ENCODE results near the gene KLRF1. TPM values are rescaled to one million over a fixed set of nuclear protein-coding genes. Genes with fewer than 3 reads are reported as not detected.

Gene KLRF1
- under 1 TPM in 1 of 2 experiments, not detected in 1; 0.42 TPM for total RNA-seq

- H3K36me3 Mint-ChIP-seq (ENCODE audit: low read depth): peaks cover 7% of the 10 kb centered on the region
- POLR2A ChIA-PET: no interaction called here
- CTCF ChIA-PET: interaction anchor here (1.4 kb wide), 1 partner anchor 12 kb away, joined by 5 read pairs; no protein-coding TSS in a partner anchor
- DNase-seq (no peak), ATAC-seq (no peak)
- peaks cover 5% of the 10 kb centered on the region for H3K9me3 Mint-ChIP-seq (ENCODE audit: insufficient read depth)
- peaks cover 11% of the 10 kb centered on the region for H3K27me3 Mint-ChIP-seq (ENCODE audit: low read depth)
- H3K4me1 Mint-ChIP-seq (ENCODE audit: low read depth): no peaks in the 10 kb centered on the region
- no peak within 1 kb of the TSS for H3K27ac Mint-ChIP-seq
- H3K4me3 Mint-ChIP-seq: no peak within 1 kb of the TSS
Measured at GRCh38 chr12:9827209-9827888, at the start of gene KLRF1. Gene KLRF1, plus strand, starts transcription at chr12:9827481. Its CDS starts 64 bp downstream, at chr12:9827545.

- peaks cover 74% of the 10 kb centered on the region for H3K4me1 Mint-ChIP-seq (ENCODE audit: low read depth)
- POLR2A ChIA-PET: interaction anchor here (1.4 kb wide), 1 partner anchor 21 kb away, joined by 4 read pairs; no protein-coding TSS in a partner anchor
- no peak overlapping the region for H3K27ac Mint-ChIP-seq
- no peaks in the 10 kb centered on the region for H3K27me3 Mint-ChIP-seq (ENCODE audit: low read depth)
- peaks cover 5% of the 10 kb centered on the region for H3K9me3 Mint-ChIP-seq (ENCODE audit: insufficient read depth)
- no peak for DNase-seq
- H3K4me3 Mint-ChIP-seq: no peak overlapping the region
- ATAC-seq: no peak
- CTCF ChIA-PET: interaction anchor here (4.1 kb wide), 1 partner anchor 10 kb away, joined by 18 read pairs; no protein-coding TSS in a partner anchor
- H3K36me3 Mint-ChIP-seq (ENCODE audit: low read depth): peaks cover 37% of the 10 kb centered on the region
Measured at GRCh38 chr12:9779209-9779608, 48.1 kb upstream of the KLRF1 start.

DNA sequence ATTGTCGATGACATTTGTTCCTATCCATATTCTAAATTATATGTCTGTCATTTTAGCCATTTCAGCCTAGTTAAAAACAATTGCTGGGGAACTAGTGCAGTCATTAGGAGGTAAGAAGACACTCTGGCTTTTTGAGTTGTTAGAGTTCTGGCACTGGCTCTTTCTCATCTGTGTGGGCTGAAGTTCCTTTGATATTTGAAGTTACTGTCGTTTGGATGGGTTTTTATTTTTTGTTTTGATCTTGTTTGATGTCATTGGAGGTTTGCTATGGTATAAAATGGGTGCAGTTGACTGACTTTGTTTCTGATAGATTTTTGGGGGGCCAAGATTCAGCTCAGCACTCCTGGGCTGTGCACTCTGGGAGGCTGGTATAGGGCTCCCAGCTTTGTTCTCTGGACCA, 45.9 kb upstream of the KLRF1 start:
- POLR2A ChIA-PET: interaction anchor here (1.2 to 1.3 kb wide), 2 partner anchors 13 to 23 kb away, joined by 3 to 4 read pairs; no protein-coding TSS in a partner anchor
- no peak for ATAC-seq
- peak overlapping the region; percentile 17 for H3K27ac Mint-ChIP-seq

DNA sequence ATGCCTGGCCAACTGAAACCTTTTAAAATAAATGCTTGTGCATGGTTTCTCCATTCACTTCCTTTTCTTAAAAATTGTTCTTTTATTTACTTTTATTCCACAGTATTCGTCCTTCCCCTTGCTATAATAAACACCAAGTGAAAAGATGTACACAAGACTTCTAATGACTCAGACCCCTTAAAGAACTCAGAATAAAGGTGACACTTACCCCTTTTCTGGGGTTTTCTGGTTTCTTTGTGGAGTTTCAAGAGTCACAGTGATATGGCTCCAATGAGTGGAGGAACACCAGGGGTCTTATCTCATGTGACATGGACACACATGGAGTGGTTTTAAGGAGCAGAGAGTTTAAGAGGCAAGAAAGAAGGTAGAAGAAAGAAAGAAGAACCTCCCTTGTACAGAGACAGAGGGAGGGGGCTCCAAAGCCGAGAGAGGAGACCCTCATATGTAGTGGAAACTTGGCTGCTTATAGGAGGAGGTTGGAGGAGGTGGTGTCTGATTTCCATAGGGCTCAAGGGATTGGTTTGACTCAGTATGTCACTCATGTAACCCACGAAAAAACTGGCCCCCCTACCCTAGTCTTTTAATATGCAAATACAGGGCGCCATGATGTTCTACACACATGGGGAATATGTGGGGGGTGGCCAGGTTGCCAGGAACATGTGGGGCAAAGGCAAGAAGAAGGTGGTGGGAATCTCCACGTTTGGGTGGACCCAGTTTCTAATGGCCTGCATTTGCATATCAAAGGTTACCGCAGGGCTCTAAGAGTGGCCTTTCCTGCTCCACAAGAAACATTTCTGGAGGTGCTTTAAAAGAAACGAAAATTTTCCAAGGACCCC, 44.5 kb upstream of the KLRF1 start:
- H3K36me3 Mint-ChIP-seq (ENCODE audit: low read depth): peaks cover 32% of the 10 kb centered on the region
- ATAC-seq: no peak
- H3K9me3 Mint-ChIP-seq (ENCODE audit: insufficient read depth): peaks cover 5% of the 10 kb centered on the region
- CTCF ChIA-PET: interaction anchor here (0.6 to 1.7 kb wide), 2 partner anchors 8 to 14 kb away, joined by 3 read pairs; no protein-coding TSS in a partner anchor
- DNase-seq: no peak
- H3K27ac Mint-ChIP-seq: no peak overlapping the region
- peaks cover 62% of the 10 kb centered on the region for H3K4me1 Mint-ChIP-seq (ENCODE audit: low read depth)
- H3K4me3 Mint-ChIP-seq: no peak overlapping the region
- H3K27me3 Mint-ChIP-seq (ENCODE audit: low read depth): no peaks in the 10 kb centered on the region
- POLR2A ChIA-PET: no interaction called here

More for the DNA sequence above, 45.9 kb upstream of the KLRF1 start:
- H3K4me3 Mint-ChIP-seq: no peak overlapping the region
- peaks cover 5% of the 10 kb centered on the region for H3K9me3 Mint-ChIP-seq (ENCODE audit: insufficient read depth)
- CTCF ChIA-PET: interaction anchor here (1.1 to 4.1 kb wide), 5 partner anchors 10 to 33 kb away, joined by 3 to 18 read pairs (median 4); no protein-coding TSS in a partner anchor
- H3K4me1 Mint-ChIP-seq (ENCODE audit: low read depth): peaks cover 62% of the 10 kb centered on the region
- DNase-seq: no peak
- peaks cover 32% of the 10 kb centered on the region for H3K36me3 Mint-ChIP-seq (ENCODE audit: low read depth)
- no peaks in the 10 kb centered on the region for H3K27me3 Mint-ChIP-seq (ENCODE audit: low read depth)

- Mint-ChIP-seq H3K36me3 (ENCODE audit: low read depth) (peaks cover 25% of the 10 kb centered on the region), H3K9me3 (ENCODE audit: insufficient read depth) (peaks cover 5% of the 10 kb centered on the region), H3K27me3 (ENCODE audit: low read depth) (no peaks in the 10 kb centered on the region), H3K4me3 (no peak overlapping the region), H3K4me1 (ENCODE audit: low read depth) (peaks cover 53% of the 10 kb centered on the region), H3K27ac (no peak overlapping the region)
- ChIA-PET POLR2A (interaction anchor here (0.6 to 1.8 kb wide), 3 partner anchors 23 to 137 kb away, joined by 3 to 9 read pairs (median 4); no protein-coding TSS in a partner anchor), CTCF (interaction anchor here (0.9 to 1.6 kb wide), 3 partner anchors 9 to 76 kb away, joined by 3 to 5 read pairs (median 3); no protein-coding TSS in a partner anchor)
- DNase-seq (no peak), ATAC-seq (no peak)
Measured at GRCh38 chr12:9784326-9784725, 43.0 kb upstream of the KLRF1 start.

DNA sequence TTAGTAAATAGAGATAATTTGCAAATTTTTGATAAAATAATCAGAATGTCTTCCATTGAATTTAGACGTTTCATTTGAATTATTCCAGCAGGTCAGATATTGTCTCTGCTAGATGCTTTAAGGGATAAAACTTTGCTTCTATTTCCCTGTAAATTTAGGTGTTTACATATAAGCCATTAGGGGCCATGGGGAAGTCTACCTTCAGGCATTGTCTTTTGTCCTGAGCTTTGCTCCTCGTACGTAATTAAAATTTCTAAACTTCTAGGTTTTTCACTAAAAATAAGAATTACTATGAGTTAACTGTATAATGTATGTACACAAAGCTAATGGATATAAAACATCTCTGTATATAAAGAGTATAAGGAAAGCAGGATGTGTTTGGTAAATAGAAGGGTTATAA, 42.5 kb upstream of the KLRF1 start:
- ChIA-PET POLR2A (interaction anchor here (1.0 to 1.8 kb wide), 2 partner anchors 24 to 27 kb away, joined by 4 to 9 read pairs; no protein-coding TSS in a partner anchor), CTCF (interaction anchor here (0.9 to 1.6 kb wide), 3 partner anchors 10 to 77 kb away, joined by 3 to 5 read pairs (median 3); no protein-coding TSS in a partner anchor)
- no peak for ATAC-seq
- Mint-ChIP-seq H3K9me3 (ENCODE audit: insufficient read depth) (peaks cover 6% of the 10 kb centered on the region), H3K36me3 (ENCODE audit: low read depth) (peaks cover 24% of the 10 kb centered on the region), H3K27ac (no peak overlapping the region), H3K4me1 (ENCODE audit: low read depth) (peaks cover 48% of the 10 kb centered on the region), H3K4me3 (no peak overlapping the region), H3K27me3 (ENCODE audit: low read depth) (no peaks in the 10 kb centered on the region)
- DNase-seq: no peak

- peak overlapping the region; percentile 84 for H3K27ac Mint-ChIP-seq
Measured at GRCh38 chr12:9786726-9787717, 40.3 kb upstream of the KLRF1 start.

DNA sequence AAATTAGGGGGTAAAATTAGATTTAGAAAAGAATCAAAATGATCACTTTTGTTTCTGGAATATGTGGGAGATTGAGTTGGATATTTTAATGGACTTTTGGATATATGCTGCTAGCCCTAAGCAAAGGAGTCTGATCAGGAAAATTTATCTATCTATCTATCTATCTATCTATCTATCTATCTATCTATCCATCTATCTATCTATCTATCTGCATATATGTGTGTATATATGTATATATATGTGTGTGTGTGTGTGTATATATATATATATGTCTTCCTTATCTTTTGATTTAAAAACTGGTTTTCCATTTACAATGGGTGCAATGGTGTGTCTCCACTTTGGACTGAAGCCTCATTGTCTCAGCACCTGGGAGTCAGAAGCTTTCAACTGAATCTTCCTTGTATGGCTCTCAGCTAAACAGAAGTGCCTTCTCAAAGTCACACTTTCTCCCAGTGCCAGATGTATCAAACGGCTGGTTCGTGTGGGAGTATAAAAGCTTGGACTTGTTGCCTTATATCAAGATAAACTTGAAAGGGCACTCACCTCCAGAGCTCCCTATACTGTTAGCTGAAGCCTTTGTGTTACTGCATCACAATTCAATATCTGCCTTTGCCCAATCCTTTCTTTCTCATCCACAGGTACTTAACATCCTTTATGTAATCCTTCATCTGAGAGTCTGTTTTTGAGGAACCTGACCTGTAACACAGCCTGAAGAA, 34.9 kb upstream of the KLRF1 start:
- Mint-ChIP-seq H3K9me3 (ENCODE audit: insufficient read depth) (peaks cover 13% of the 10 kb centered on the region), H3K27me3 (ENCODE audit: low read depth) (no peaks in the 10 kb centered on the region), H3K4me3 (no peak overlapping the region), H3K4me1 (ENCODE audit: low read depth) (peaks cover 70% of the 10 kb centered on the region), H3K27ac (no peak overlapping the region), H3K36me3 (ENCODE audit: low read depth) (peaks cover 31% of the 10 kb centered on the region)
- ATAC-seq (no peak), DNase-seq (no peak)
- POLR2A ChIA-PET: interaction anchor here (9.4 kb wide), 1 partner anchor 37 kb away, joined by 494 read pairs; the partner anchor contains the start of gene CD69
- CTCF ChIA-PET: interaction anchor here (0.8 to 1.7 kb wide), 6 partner anchors 22 to 50 kb away, joined by 3 to 8 read pairs (median 3); partner anchors contain the start of gene CD69

More at GRCh38 chr12:9786726-9787717, 40.3 kb upstream of the KLRF1 start:
- POLR2A ChIA-PET: no interaction called here
- Mint-ChIP-seq H3K4me3 (peak overlapping the region; percentile 67), H3K9me3 (ENCODE audit: insufficient read depth) (peaks cover 17% of the 10 kb centered on the region), H3K4me1 (ENCODE audit: low read depth) (peaks cover 43% of the 10 kb centered on the region), H3K36me3 (ENCODE audit: low read depth) (peaks cover 30% of the 10 kb centered on the region), H3K27me3 (ENCODE audit: low read depth) (no peaks in the 10 kb centered on the region)
- DNase-seq (no peak), ATAC-seq (peak; percentile 20)
- CTCF ChIA-PET: no interaction called here

DNA sequence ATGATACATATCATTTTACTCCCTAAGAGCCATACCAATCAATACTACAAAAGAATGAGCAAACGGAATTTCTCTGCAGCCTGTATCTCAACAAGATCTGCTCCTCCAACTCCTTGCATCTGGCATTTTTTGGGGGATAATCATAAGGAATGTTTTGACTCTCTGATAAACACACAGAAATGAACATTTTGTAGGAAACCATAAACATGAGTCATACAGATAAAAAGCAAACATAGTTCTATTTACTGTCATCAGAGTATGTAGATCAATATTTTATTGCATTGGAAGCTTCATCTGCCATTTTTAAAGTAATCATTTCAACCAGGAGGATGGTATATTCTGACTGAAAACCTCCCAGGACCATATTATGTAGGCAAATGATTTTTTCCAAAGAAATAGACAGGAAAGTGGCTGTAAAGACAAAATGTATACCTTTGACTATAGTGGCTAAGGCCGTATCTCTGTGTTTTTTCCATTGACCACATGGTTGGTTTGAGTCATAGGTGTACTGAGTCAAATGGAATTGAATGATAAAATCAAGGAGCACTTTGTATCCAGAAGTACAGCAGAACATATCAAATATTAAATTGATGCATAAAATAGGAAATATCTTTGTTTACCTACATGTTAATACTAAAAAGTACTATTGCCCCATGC, 34.2 kb upstream of the KLRF1 start:
- H3K27ac Mint-ChIP-seq: peak overlapping the region; percentile 86
- peak overlapping the region; percentile 67 for H3K4me3 Mint-ChIP-seq
- H3K4me1 Mint-ChIP-seq (ENCODE audit: low read depth): peaks cover 67% of the 10 kb centered on the region
- ATAC-seq (peak; percentile 17), DNase-seq (no peak)
- peaks cover 31% of the 10 kb centered on the region for H3K36me3 Mint-ChIP-seq (ENCODE audit: low read depth)
- POLR2A ChIA-PET: interaction anchor here (9.4 kb wide), 1 partner anchor 38 kb away, joined by 494 read pairs; the partner anchor contains the start of gene CD69
- H3K9me3 Mint-ChIP-seq (ENCODE audit: insufficient read depth): peaks cover 13% of the 10 kb centered on the region
- CTCF ChIA-PET: interaction anchor here (0.8 to 1.7 kb wide), 6 partner anchors 21 to 50 kb away, joined by 3 to 8 read pairs (median 3); partner anchors contain the start of gene CD69
- H3K27me3 Mint-ChIP-seq (ENCODE audit: low read depth): no peaks in the 10 kb centered on the region

All from activated CD8-positive, alpha-beta T cell treated with anti-CD3 and anti-CD28 coated beads, Interleukin-2, amount 10 ng/mL, durations not matched to agents 7 days and 5 days (primary cell).